Epithelial cell of esophagus (primary cell): ENCODE data around the gene OGFOD2.

Experiments used
- DNase-seq: peaks from one replicate; pipeline ENCODE4 v3.0.0; 2010; ENCODE audit warnings: low read depth
- H3K4me3 ChIP-seq: 2 replicates; pipeline ENCODE4 v1.5.1; 2011; ENCODE audit warnings: mild to moderate bottlenecking, low read length, control low read depth
- CTCF ChIP-seq: IDR thresholded peaks from 2 replicates; pipeline ENCODE4 v1.5.1; 2011; ENCODE audit warnings: low read depth, mild to moderate bottlenecking, low read length, control low read depth, inconsistent platforms; ENCODE audit not compliant: insufficient read depth; ENCODE audit errors: missing control alignments

Gene OGFOD2

GRCh38 chr12:122966743-122967550 is 8.1 kb upstream of the OGFOD2 start:
- DNase-seq = no peak
- H3K4me3 ChIP-seq = no peak overlapping the region
- no peak for TF ChIP-seq CTCF

DNA sequence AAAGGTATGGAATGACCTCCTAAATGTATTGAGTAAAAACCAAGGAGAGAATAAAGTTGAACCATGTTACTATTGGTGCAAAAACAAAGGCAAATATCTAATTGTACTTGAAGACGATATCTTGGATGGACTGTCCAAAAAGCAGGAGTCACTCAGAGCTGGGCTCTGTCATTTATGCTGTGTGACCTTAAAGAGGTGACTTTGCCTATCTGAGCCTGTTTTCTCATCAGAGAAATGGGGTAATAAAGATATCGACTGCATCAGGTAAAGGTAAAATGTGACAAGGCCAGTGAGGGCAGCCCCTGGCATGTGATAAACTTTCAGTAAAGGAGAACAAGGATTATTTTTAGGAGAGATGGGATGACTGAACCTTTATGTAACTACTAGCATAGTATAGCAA is 6.9 kb upstream of the OGFOD2 start:
- H3K4me3 ChIP-seq = no peak overlapping the region
- no peak for TF ChIP-seq CTCF
- no peak for DNase-seq

- no peak for TF ChIP-seq CTCF
- H3K4me3 ChIP-seq = no peak overlapping the region
- DNase-seq = no peak
Observed at GRCh38 chr12:122969676-122970075, 5.4 kb upstream of the OGFOD2 start.

DNA sequence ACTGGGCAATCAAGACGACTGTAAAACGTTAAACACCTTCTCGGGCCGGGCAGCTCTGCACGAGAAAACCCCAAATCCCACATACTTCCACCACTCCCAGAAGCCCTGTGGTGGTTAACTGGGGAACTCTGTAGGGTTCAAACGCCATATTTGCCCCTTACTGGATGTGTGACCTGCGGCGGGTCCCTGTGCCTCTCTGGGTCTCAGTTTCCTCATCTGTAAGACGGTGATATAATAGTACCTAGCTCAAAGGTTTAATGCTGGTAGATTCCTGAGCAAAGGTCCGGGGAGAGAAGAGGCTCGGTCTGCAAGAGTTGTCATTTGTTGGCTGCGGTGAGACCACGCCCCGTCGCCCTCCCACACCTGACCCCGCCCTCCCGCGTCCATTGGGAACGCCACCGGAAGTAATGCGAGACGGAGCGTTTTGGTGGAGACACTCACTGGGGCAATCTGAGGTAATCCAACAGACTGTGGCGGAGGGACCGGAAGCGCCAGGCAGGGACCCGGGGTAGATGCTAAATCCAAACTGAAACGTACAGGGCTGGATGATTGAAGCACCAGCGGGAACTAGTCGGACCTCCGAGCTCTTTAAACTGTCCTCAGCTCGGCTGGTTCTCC is 661 bp upstream of the OGFOD2 start:
- TF ChIP-seq CTCF = no peak
- peak overlapping the region; percentile 96 for H3K4me3 ChIP-seq
- DNase-seq = peak; percentile 99

DNA sequence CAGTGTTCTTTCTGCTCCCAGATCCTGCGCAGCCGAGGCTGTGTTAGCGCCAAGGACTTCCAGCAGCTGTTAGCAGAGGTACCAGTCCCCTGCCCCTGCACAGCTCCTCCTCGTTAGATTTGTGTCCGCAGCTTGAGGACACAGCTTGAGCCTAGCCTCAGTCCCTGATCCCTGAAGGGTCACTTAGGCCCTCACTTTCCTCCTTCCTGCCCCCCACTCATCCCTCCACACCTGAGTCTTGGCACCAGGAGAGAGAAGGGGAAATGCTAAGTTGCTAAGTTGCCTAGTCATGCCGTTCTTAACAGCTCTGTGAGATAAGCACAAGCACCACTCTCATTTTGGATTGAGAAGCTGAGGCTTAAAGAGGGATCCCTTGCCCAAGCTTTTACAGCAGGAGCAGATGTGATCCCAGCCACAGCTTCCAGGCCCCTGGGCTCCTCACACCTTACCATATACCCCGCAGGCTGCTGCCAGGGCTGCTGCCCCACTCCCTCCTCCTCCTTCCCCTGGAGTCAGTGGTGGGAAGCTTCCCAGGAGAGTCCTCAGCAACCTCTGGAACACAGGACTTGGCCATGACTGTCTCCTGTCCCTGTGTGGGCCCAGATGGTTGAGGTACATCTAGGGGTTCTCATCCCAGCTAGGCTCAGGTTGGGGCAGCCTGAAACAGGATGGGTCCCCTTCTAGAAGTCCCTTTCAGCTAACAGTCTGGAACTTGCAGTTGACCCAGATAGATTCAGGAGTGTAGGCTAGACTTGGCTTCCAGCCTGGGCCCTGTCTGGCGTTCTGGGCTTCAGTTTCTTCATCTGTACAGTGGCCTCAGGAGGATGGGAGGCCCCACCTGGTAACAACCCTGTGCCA is 975 bp downstream of the OGFOD2 start:
- TF ChIP-seq CTCF = no peak
- DNase-seq = no peak
- peak overlapping the region; percentile 96 for H3K4me3 ChIP-seq

- TF ChIP-seq CTCF = no peak
- peak; percentile 15 for DNase-seq
- H3K4me3 ChIP-seq = no peak overlapping the region
Observed at GRCh38 chr12:122976648-122976975, 1.6 kb downstream of the OGFOD2 start.
